ACC112 (cell line): ENCODE results near the gene LRRC75B.
A peak's percentile ranks its signal among the peaks of the same experiment; 100 is the strongest.
"Not testable (repeated sequence)": the region's sequence is repeated elsewhere in the genome, so short reads cannot be mapped to it uniquely, and the experiment has no call there.

Experiments
- H2AFZ ChIP-seq: fragments of 200-600 bp; sonication (generic); one replicate; pipeline ENCODE4 v1.6.0; 2017; ENCODE audit warnings: antibody characterized with exemption, low read length; ENCODE audit not compliant: unreplicated experiment
- H3K27ac ChIP-seq: fragments of 200-600 bp; sonication (generic); 2 replicates; pipeline ENCODE4 v1.5.1; 2014; ENCODE audit warnings: low read depth, mild to moderate bottlenecking, antibody characterized with exemption, low read length, moderate library complexity
- H3K27me3 ChIP-seq: fragments of 200-600 bp; sonication (generic); 2 replicates; pipeline ENCODE4 v1.6.1; 2014; ENCODE audit warnings: mild to moderate bottlenecking, antibody characterized with exemption, low read length, moderate library complexity, mixed read lengths; ENCODE audit not compliant: insufficient read depth
- H3K36me3 ChIP-seq: fragments of 200-600 bp; sonication (generic); 2 replicates; pipeline ENCODE4 v1.6.1; 2016; ENCODE audit warnings: mild to moderate bottlenecking, antibody characterized with exemption, low read length, moderate library complexity, mixed read lengths; ENCODE audit not compliant: insufficient read depth
- H3K4me1 ChIP-seq: fragments of 200-600 bp; sonication (generic); one replicate; pipeline ENCODE4 v1.6.1; 2016; ENCODE audit warnings: low read length, mixed read lengths; ENCODE audit not compliant: insufficient read depth, unreplicated experiment, control insufficient read depth
- H3K4me3 ChIP-seq: fragments of 200-600 bp; sonication (generic); 2 replicates; pipeline ENCODE4 v1.5.1; 2014; ENCODE audit warnings: mild to moderate bottlenecking, low read depth, low read length
- H3K79me2 ChIP-seq: fragments of 200-600 bp; sonication (generic); one replicate; pipeline ENCODE4 v1.6.0; 2016; ENCODE audit warnings: low read length; ENCODE audit not compliant: control insufficient read depth, unreplicated experiment, insufficient read depth

Gene LRRC75B

GRCh38 chr22:24601217-24602104 is 8.6 kb upstream of the LRRC75B start:
- Histone ChIP-seq H3K4me3 (no peak overlapping the region), H3K4me1 (no peaks in the 10 kb centered on the region), H3K27me3 (no peaks in the 10 kb centered on the region), H3K36me3 (no peaks in the 10 kb centered on the region), H3K27ac (no peak overlapping the region), H2AFZ (no peak overlapping the region), H3K79me2 (no peaks in the 10 kb centered on the region)

DNA sequence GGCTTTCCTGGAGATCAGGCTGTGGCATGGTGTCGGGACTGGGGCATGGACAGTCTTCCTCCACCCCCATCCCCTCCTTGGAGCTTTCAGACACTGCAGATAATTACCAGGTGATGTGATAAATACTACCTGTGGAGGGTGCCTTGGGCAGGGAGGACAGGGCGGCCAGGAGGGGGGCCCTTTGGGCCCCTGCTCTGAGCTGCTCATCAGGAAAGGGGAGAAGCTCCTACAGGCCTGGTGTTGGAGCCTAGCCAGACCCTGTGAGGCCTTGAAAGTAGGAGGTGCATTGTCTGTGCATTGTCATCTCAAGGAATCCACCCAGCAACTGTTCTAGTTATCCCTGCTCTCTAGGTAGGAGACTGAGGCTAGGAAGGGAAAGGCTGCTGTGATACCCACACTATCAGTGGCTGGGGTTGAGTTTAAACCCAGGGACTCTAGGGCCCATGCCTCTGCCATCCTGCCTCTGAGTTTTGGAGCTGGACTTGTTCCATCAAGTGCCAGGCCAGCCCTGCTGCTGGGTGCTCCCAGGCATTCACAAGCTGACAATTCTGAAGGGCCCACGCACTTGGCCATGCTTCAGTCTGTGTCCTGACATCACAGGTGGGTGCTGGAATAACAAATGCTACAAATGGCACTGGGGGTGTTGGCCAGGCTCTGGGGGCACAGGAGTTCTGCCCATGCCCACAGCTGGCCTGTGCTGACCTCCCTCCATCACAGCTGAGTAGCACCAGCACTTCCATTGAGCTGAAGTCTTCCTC is 7.3 kb upstream of the LRRC75B start:
- H3K79me2 ChIP-seq, H3K36me3 ChIP-seq, H2AFZ ChIP-seq, H3K27ac ChIP-seq, H3K4me1 ChIP-seq, H3K27me3 ChIP-seq, H3K4me3 ChIP-seq: not testable (repeated sequence)

DNA sequence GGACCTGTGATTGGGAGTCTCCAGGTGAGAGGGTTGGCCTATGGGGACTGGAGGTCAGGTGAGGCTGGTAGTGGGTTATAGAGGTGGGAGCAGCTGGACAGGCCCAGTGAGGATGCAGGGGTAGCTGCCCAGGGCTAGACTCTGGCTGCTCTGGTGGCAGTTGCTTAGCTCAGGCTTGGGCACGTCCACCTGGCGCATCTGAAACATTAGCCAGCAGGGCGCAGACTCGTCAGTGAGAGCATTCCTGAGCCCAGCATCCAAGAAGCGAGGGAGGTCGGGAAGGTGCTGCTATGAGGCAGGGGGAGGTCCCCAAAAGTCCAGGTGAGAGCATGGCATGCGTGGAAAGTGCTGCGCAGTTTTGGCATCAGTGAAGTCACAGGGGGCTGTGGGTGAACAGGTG is 6.6 kb upstream of the LRRC75B start:
- Histone ChIP-seq H2AFZ (no peak overlapping the region), H3K36me3 (no peaks in the 10 kb centered on the region), H3K27me3 (no peaks in the 10 kb centered on the region), H3K79me2 (no peaks in the 10 kb centered on the region), H3K27ac (no peak overlapping the region), H3K4me1 (no peaks in the 10 kb centered on the region), H3K4me3 (no peak overlapping the region)

GRCh38 chr22:24597076-24597475 is 4.2 kb upstream of the LRRC75B start:
- H3K27ac ChIP-seq, H3K79me2 ChIP-seq, H3K4me3 ChIP-seq: not testable (repeated sequence)

DNA sequence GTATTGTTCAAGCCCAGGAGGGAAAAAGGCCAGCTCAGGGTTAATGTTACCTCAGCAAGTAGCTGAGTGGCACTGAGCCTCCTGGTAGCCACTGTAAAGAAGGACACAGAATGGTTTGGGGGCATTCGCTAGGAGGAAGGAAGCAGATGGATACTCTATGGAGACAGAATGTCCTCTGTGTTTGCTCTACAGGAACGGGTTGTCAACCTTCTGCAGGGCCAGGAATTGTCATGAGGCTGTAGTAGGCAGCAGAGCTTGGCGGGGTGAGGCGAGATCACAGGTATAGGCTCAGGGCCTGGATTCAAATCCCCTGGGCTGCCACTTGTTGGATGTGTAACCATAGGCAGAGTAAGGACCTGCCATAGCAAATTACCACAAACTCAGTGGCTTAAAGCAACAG is 3.0 kb upstream of the LRRC75B start:
- Histone ChIP-seq H3K79me2 (no peaks in the 10 kb centered on the region), H3K4me1 (no peaks in the 10 kb centered on the region), H3K36me3 (no peaks in the 10 kb centered on the region), H3K4me3 (no peak overlapping the region), H2AFZ (no peak overlapping the region), H3K27ac (no peak overlapping the region), H3K27me3 (no peaks in the 10 kb centered on the region)

More at GRCh38 chr22:24597076-24597475, 4.2 kb upstream of the LRRC75B start:
- not testable (repeated sequence) for H3K4me1 ChIP-seq, H3K36me3 ChIP-seq, H3K27me3 ChIP-seq, H2AFZ ChIP-seq

GRCh38 chr22:24595228-24595627 is 2.4 kb upstream of the LRRC75B start:
- no peak overlapping the region for H2AFZ ChIP-seq
- no peak overlapping the region for H3K4me3 ChIP-seq
- H3K4me1 ChIP-seq = no peaks in the 10 kb centered on the region
- H3K27ac ChIP-seq = no peak overlapping the region
- no peaks in the 10 kb centered on the region for H3K36me3 ChIP-seq
- no peaks in the 10 kb centered on the region for H3K79me2 ChIP-seq
- no peaks in the 10 kb centered on the region for H3K27me3 ChIP-seq

- H3K4me3 ChIP-seq = no peak overlapping the region
- H3K79me2 ChIP-seq = no peaks in the 10 kb centered on the region
- H3K27ac ChIP-seq = no peak overlapping the region
- no peaks in the 10 kb centered on the region for H3K27me3 ChIP-seq
- no peak overlapping the region for H2AFZ ChIP-seq
- H3K4me1 ChIP-seq = no peaks in the 10 kb centered on the region
- no peaks in the 10 kb centered on the region for H3K36me3 ChIP-seq
These were observed 1.8 kb upstream of the LRRC75B start for GRCh38 chr22:24594569-24595120.

DNA sequence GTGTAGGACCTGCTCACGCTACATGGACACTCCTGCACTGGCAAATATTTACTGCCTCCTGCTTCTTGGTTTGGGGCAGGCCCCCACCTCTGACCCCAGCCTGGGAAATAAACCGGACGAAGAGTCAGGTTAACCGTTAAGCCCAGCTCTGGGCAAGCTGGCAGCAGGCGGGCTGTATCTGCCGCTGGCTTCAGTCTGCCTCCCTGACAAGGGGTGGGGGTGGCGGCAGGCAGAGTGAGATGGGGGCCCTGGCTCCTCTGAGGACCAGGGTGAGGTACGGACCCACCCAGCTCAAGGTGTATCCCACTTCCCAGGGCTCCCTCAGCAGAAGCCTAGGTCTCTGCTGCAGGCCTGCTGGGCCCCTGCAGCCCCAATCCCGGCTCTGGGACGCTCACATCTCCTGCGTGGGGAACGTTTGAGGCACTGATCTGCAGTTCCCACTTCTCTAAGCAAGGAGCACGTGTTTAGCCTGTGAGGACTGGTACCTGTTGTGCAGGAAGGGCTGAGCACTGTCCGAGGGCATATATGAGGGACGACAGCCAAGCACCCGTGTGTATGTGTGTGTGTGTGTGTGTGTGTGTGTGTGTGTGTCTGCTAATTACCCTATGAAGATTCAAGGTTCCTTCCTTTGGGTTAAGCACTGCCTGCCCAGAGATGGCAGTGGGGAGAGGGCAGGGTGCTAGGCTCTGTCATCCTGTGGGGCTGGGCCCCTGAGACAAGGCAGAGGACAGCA is 1.1 kb upstream of the LRRC75B start:
- Histone ChIP-seq H2AFZ (no peak overlapping the region), H3K27ac (no peak overlapping the region), H3K79me2 (no peaks in the 10 kb centered on the region), H3K27me3 (no peaks in the 10 kb centered on the region), H3K4me3 (no peak overlapping the region), H3K4me1 (no peaks in the 10 kb centered on the region), H3K36me3 (no peaks in the 10 kb centered on the region)

DNA sequence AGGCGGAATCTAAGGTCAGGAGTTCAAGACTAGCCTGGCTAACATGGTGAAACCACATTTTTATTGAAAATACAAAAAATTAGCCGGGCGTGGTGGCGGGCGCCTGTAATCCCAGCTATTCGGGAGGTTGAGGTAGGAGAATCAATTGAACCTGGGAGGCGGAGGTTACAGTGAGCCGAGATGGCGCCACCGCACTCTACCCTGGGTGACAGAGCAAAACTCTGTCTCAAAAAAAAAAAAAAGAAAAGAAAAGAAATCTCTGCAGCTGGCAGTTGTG is 624 bp upstream of the LRRC75B start:
- peak overlapping the region; percentile 77 for H3K4me3 ChIP-seq
- H3K79me2 ChIP-seq, H2AFZ ChIP-seq, H3K27me3 ChIP-seq, H3K27ac ChIP-seq, H3K4me1 ChIP-seq, H3K36me3 ChIP-seq: not testable (repeated sequence)

DNA sequence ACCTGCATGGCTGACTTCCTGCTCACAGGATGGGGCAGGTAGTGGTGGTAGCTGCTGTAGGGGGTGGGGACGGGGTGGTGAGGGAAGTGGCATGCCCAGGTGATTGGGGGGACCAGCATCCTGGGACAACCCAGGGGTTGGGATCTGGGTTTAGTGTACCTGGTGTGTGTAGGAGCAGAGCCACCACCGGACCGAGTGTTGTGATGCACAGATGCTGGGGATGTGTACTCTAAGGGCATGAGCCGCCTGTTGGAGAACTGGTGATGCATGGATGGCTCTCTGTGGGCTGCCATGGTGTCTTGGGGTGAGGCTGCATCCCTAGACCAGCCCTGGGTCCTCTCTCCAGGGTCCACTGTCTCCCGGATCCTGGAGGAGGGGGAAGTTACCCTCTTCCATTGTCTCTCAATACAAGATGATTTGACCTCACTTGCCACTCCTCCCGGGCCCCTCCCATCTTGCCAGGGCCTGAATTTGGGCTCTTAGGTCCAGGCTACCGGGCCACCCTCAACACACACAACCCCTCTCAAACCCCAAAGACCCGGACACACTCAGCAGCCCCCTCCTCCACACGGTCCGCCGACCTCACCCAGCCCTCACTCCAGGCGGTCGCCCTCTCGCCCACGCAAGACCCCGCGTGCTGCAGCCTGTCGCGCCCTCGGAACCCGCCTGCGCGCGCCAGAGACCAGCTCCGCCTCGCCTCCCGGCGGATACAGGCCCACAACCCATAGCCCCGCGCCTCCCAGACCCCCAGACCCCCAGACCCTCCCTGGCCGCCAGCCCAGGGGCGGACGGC is 619 bp downstream of the LRRC75B start:
- Histone ChIP-seq H3K4me1 (no peaks in the 10 kb centered on the region), H3K4me3 (peak overlapping the region; percentile 77), H2AFZ (peak overlapping the region; percentile 51), H3K27ac (no peak overlapping the region), H3K27me3 (no peaks in the 10 kb centered on the region), H3K36me3 (no peaks in the 10 kb centered on the region), H3K79me2 (no peaks in the 10 kb centered on the region)
